Measurements from ENCODE around the gene DCAF10. TPM values are rescaled to one million over a fixed set of nuclear protein-coding genes. Genes with fewer than 3 reads are reported as not detected.

DCAF10 gene
- total and polyA plus RNA-seq, 2 of the 13 experiments (the other 11 are each of a cell fraction or from before 2014, with no cell fraction given): 9.2 to 20.3 TPM

GRCh38 chr9:37769995-37770394, 30.6 kb upstream of the DCAF10 start (continued):
- TF ChIP-seq ZBTB49 (CRISPR knock-in tag; IDR thresholded peaks at IDR 0.05; ENCODE audit: borderline replicate concordance): no peak
- no peak for TF ChIP-seq AKNA (CRISPR knock-in tag; IDR thresholded peaks at IDR 0.05; ENCODE audit: borderline replicate concordance)
- TF ChIP-seq NCOA1 (CRISPR knock-in tag; IDR thresholded peaks at IDR 0.05): no peak
- TF ChIP-seq ZNF598 (CRISPR knock-in tag; IDR thresholded peaks at IDR 0.05; ENCODE audit: borderline replicate concordance): no peak

All from HepG2 (cell line).